Measurements from ENCODE around the gene WDR48. TPM values are rescaled to one million over a fixed set of nuclear protein-coding genes. Genes with fewer than 3 reads are reported as not detected.

Gene WDR48
- total RNA-seq, 1 donor from 2014 or later, result 38.5 TPM

- Histone ChIP-seq H3K36me3 (ENCODE audit: insufficient read depth, low read length) (peaks cover 2% of the 10 kb centered on the region), H3K4me2 (ENCODE audit: low read length) (no peak overlapping the region), H3K9ac (ENCODE audit: low read length) (no peak overlapping the region), H3K4me3 (ENCODE audit: insufficient read depth, low read depth, low read length) (no peak overlapping the region), H3K79me2 (ENCODE audit: insufficient read depth, low read length) (no peaks in the 10 kb centered on the region), H3K9me3 (ENCODE audit: insufficient read depth, low read depth, low read length) (no peaks in the 10 kb centered on the region), H3K4me1 (ENCODE audit: insufficient read depth, low read length) (no peaks in the 10 kb centered on the region), H2AFZ (ENCODE audit: low read depth, low read length) (no peak overlapping the region), H3K27me3 (ENCODE audit: insufficient read depth, low read length) (no peaks in the 10 kb centered on the region), H4K20me1 (ENCODE audit: insufficient read depth, low read length) (peaks cover 19% of the 10 kb centered on the region), H3K27ac (ENCODE audit: low read depth, low read length) (no peak overlapping the region)
- peaks cover 14% of the 10 kb centered on the region for H3K27me3 Mint-ChIP-seq (ENCODE audit: low read depth, unreplicated experiment)
- FAIRE-seq (no peak), DNase-seq (ENCODE audit: low read depth) (no peak)
- H3K27ac Mint-ChIP-seq (ENCODE audit: unreplicated experiment), result no peak overlapping the region
- no peaks in the 10 kb centered on the region for H3K9me3 Mint-ChIP-seq (ENCODE audit: unreplicated experiment)
- TF ChIP-seq CTCF (IDR thresholded peaks at IDR 0.05; ENCODE audit: insufficient read depth, low read depth, low read length), result no peak
- no peak for TF ChIP-seq EZH2 (IDR thresholded peaks at IDR 0.05; ENCODE audit: insufficient read depth, low read length)
- no peak overlapping the region for H3K4me3 Mint-ChIP-seq (ENCODE audit: unreplicated experiment)
- peaks cover 5% of the 10 kb centered on the region for H3K4me1 Mint-ChIP-seq (ENCODE audit: low read depth, unreplicated experiment)
- peaks cover 20% of the 10 kb centered on the region for H3K36me3 Mint-ChIP-seq (ENCODE audit: low read depth, unreplicated experiment)
These were observed 82.5 kb downstream of the WDR48 start for GRCh38 chr3:39134305-39134704.

GRCh38 chr3:39135170-39135805 is 83.5 kb downstream of the WDR48 start:
- no peak for TF ChIP-seq EZH2 (IDR thresholded peaks at IDR 0.05; ENCODE audit: insufficient read depth, low read length)
- TF ChIP-seq CTCF (IDR thresholded peaks at IDR 0.05; ENCODE audit: insufficient read depth, low read depth, low read length), result no peak
- Mint-ChIP-seq H3K4me3 (ENCODE audit: unreplicated experiment) (no peak overlapping the region), H3K9me3 (ENCODE audit: unreplicated experiment) (no peaks in the 10 kb centered on the region), H3K4me1 (ENCODE audit: low read depth, unreplicated experiment) (peaks cover 15% of the 10 kb centered on the region), H3K27ac (ENCODE audit: unreplicated experiment) (no peak overlapping the region), H3K27me3 (ENCODE audit: low read depth, unreplicated experiment) (peaks cover 14% of the 10 kb centered on the region), H3K36me3 (ENCODE audit: low read depth, unreplicated experiment) (peaks cover 25% of the 10 kb centered on the region)
- FAIRE-seq (no peak), DNase-seq (ENCODE audit: low read depth) (no peak)
- H3K27ac ChIP-seq (ENCODE audit: low read depth, low read length), result no peak overlapping the region
- H3K9ac ChIP-seq (ENCODE audit: low read length), result no peak overlapping the region
- no peaks in the 10 kb centered on the region for H3K9me3 ChIP-seq (ENCODE audit: insufficient read depth, low read depth, low read length)
- H3K4me1 ChIP-seq (ENCODE audit: insufficient read depth, low read length), result no peaks in the 10 kb centered on the region
- H3K79me2 ChIP-seq (ENCODE audit: insufficient read depth, low read length), result peaks cover 9% of the 10 kb centered on the region
- no peak overlapping the region for H2AFZ ChIP-seq (ENCODE audit: low read depth, low read length)
- H3K4me3 ChIP-seq (ENCODE audit: insufficient read depth, low read depth, low read length), result no peak overlapping the region
- H3K36me3 ChIP-seq (ENCODE audit: insufficient read depth, low read length), result peaks cover 6% of the 10 kb centered on the region
- H3K27me3 ChIP-seq (ENCODE audit: insufficient read depth, low read length), result no peaks in the 10 kb centered on the region
- no peak overlapping the region for H3K4me2 ChIP-seq (ENCODE audit: low read length)
- H4K20me1 ChIP-seq (ENCODE audit: insufficient read depth, low read length), result peaks cover 29% of the 10 kb centered on the region

Data from astrocyte (in vitro differentiated cells and primary cell).